ENCODE data around the gene PTGR3.
A peak's percentile ranks its signal among the peaks of the same experiment; 100 is the strongest.
"Not testable (repeated sequence)": the region's sequence is repeated elsewhere in the genome, so short reads cannot be mapped to it uniquely, and the experiment has no call there.

The PTGR3 gene

GRCh38 chr18:75201282-75202270 is 7.4 kb downstream of the PTGR3 start:
- no peak for DNase-seq

DNA sequence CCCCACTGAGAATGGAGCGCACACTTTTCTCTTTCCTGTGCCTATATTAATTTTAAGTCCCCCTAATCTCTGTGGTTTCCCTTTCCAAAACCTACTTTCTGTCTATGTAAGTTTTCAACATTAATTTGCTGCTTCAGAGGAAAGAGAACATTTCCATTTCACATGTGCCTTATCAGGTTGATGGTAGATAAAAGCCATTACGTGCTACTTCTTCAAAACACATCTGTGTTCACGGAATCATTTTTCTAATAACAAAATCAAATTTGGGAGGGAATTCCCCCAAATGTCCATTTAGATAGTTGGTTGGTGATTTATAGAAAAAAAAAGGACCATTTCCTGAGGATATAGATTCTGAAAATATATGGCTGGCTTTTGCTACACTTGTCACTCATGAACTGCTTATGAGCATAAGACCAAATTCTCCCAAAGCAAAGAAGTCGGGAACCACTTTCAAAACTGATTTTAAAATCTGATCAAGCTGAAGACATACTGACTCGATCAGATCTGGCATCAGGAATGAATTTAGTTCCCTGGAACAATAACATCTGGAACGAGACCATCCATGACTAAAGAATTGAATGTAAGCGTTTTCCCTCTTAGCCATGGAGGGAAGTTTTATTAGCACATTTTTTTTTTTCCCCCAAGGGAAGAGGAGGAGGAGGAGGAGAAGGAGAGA is 8.2 kb downstream of the PTGR3 start:
- no peak for DNase-seq

DNA sequence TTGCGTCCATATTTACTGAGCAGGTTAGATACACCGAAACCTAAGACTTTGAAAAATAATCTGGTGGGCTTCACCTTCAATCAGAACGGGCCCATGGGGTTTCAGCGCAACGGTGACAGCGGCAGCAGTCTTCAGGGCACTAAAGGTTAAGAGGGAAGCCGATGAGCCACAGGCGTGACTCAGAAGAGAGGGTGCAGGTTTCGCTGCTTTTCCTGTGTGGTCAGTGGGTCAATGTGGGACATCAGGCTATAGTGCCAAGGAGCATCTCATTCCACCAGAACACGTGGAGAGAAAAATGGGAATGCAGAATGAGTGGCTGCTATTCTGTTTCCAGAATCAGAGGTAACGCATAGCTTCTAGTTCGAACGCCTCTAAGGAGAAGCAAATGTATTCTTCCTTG is 8.9 kb downstream of the PTGR3 start:
- DNase-seq, result no peak

DNA sequence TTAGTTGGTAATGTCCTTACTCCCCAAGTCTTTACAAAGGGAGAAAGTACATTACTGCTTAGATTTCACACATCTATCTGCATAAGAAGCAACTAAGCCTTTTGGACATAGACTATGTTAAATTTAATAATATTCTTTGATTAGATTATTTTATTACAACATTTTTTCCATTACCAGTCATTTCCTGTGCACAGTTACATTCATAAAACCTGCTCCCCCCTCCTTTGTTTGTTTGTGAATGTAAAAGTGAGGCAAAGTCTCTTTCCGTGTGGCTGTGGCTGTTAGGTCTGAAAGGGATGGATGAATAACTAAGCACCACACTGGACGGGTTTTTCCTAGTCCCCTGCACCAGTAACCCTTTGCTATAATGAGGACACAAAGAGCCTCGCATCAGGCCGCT is 9.6 kb downstream of the PTGR3 start:
- DNase-seq, result no peak

DNA sequence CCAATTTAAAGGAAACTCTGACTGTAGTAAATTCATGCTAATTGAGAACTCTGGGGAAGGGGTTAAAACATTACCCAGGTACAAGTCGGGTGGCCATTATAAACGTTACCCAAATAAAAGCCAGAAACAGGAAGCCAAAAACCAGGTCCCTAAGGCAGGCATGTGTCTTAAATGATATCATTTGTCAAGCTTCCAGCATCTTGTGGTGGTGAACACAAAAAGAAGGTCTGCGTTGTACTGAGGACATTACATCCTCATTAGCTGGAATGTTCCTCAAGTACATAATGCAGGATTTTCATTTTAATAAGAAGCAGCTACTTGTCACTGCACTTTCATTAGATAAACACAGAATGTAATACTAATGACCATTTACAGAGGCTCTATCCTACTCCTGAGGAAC is 10.9 kb downstream of the PTGR3 start:
- no peak for DNase-seq

DNA sequence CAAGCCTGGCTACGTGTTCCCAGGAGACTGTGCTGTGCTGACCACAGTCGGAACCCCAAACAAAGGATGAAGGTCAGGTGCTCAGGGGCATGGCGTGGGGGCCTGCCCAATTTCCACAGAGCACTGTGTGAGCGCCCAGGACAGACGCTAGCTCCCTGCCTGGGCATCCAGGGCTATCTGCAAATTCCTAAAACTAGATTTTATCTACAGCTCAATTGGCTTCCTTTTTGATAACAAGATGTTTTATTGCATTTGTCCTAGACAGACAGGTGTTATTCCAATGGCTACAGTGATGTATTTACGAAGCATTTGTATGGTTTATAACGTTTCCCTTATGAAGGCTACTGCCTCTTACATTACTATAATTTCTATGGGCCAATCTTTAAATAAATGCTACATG is 16.0 kb downstream of the PTGR3 start:
- DNase-seq, result no peak

DNA sequence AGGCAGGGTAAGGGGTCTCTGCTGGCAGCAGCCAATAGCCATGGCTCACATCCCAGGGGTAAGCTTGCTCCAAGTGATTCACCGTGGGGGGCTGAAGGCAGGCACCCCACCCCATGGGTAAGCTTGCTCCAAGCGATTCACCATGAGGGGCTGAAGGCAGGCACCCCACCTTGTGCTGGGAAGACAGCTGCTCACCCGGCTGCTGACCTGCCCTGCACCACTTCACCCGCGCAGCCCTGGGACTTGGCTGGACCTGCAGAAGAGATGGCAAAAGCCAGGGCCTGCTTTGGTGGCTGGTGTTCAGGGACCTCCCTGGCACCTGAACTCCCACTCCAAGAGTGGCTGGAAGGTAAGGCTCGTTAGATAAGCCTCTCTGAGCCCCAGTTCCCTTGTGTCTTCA is 19.2 kb downstream of the PTGR3 start:
- DNase-seq, result no peak

- not testable (repeated sequence) for DNase-seq
Observed at GRCh38 chr18:75187702-75188101, 21.2 kb downstream of the PTGR3 start.

DNA sequence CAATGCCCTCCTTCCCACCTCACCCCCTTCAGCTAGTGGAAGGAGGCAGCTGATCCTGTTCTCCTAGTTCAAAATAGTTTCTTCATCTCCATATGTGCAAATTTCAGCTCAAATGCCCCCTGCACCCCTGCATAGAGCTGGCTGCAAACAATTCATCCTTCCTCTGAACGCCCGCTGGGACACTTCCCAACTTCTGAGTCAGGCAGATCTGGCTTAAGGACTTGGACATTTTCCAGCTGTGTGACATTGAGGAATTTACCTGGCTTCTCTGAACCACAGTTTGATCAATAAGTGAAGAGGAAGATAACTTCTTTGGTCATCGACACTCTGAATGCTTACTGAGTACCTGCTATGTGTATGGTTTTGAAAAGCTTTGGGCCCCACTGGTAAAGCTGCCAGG is 23.5 kb downstream of the PTGR3 start:
- no peak for DNase-seq

- no peak for DNase-seq
Observed at GRCh38 chr18:75183973-75184493, 24.9 kb downstream of the PTGR3 start.

DNA sequence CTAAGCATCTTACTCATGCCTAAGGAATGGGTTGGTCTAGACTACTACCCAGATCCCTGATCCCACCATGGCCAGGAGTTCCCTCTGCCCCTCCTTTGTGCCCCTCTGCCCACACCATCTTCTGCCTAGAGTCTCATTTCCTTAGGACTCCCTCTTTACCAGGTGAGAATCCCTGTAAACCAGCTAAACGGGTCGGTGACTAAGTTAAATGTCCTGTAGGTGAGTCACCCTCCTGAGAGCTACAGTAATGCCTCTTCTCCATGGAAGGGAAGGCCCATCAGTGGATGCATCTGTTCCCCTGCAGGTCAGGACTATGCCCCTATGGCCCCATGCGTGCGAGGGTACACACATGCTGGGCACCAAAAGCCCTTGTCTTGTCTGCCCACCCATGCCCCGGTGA is 25.4 kb downstream of the PTGR3 start:
- no peak for DNase-seq

DNA sequence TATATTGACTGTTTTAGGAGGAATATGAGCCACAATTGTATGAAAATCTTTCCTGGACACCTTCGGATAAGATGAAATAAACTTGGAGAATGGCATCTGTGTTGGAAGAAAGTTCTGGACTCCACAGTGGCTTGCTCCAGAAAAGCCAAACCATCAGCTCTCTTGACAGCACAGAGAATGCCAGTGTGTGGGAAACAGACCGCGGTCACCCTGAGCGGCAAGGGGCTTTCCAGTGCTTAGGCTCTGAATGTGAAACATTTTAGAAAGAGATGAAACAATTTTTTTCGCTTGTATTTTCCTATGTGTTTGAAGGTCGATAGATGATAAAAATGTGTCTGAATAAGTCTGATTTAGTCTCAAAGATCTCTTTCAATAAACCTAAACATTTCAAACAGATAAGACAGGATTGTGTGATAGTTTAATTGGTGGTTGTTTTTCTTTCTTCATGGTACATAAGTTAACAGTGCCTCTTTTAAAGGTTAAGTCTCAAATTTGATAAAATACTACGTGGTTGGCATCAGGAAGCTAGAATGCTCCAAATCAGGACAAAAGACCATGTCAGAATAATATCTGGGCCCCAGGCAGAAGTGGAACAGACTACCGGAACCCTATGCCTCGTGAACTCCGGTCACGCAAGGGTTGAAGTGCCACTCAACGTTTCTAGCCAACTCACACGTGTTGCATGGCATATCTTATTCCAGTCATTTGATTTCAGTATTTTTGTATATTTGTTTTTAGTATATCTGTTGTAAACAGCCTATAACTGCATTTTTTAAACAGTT is 28.9 kb downstream of the PTGR3 start:
- no peak for DNase-seq

- DNase-seq, result no peak
Observed at GRCh38 chr18:75178376-75178775, 30.6 kb downstream of the PTGR3 start.

GRCh38 chr18:75176849-75177248 is 32.1 kb downstream of the PTGR3 start:
- no peak for DNase-seq

- DNase-seq, result no peak
Observed at GRCh38 chr18:75173738-75174137, 35.2 kb downstream of the PTGR3 start.

DNA sequence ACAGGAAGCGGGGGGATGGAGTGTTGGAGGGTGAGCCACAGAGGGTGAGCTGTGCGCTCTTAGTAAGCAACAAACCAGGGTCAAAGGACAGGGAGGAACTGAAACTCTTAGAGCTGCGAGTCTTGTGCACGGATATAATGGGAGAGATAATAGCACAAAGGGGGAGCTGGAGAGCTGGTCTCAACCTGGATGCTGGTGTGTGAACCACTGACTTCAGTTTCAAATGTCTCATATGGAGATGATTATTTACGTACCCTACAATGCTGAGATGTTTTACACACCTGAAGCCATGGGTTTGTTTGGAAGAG is 35.9 kb downstream of the PTGR3 start:
- peak; percentile 21 for DNase-seq

GRCh38 chr18:75172299-75173124 is 36.4 kb downstream of the PTGR3 start:
- DNase-seq, result no peak

DNA sequence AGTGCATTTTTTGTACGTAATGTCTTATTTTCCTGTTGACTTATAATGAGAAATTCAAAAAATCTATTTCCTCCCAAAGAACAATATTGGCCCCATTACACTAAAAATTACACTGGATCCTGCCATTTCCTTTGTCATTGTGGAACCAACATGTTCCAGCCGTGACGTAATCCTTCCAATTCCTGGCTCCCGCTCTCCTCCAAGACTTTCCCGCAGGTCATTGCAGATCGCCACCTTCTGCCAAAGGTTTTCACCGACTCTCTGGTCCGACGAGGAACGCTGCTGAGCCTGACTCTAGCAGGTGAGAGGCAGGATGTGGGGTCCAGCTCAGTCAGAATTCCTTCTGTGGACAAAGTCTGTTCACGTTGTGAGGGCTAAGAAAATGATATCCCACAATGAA is 38.0 kb downstream of the PTGR3 start:
- DNase-seq, result no peak

- DNase-seq, result no peak
Observed at GRCh38 chr18:75170022-75170789, 38.7 kb downstream of the PTGR3 start.

DNA sequence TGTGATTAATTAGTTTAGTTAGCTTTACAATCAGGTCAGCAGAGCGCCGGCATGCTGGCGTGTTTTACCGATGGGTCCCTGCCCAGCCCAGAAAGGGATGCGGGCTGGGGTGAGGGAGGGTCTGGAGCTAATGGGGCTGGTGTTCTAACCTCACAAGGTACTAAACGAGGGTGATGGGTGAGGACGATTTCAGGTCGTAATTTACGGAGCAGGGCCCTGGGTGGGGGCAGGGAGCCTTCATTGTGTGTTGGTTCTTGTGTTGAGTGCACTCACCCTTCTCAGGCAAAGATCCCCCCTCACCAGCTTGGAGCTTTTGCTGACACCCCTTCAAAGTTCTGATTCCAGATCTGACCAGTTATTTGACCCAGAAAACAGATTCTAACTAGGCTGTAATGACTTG is 39.5 kb downstream of the PTGR3 start:
- DNase-seq, result no peak

GRCh38 chr18:75168619-75169018 is 40.3 kb downstream of the PTGR3 start:
- DNase-seq, result no peak

Data from CD4-positive, alpha-beta T cell treated with Interleukin-6 for 4 hours (primary cell).